Sigmoid colon (tissue), 7 donors: ENCODE data around the gene PLXNB2. TPM values are rescaled to one million over a fixed set of nuclear protein-coding genes. Genes with fewer than 3 reads are reported as not detected.
A peak's percentile ranks its signal among the peaks of the same experiment; 100 is the strongest.

Experiments
- DNase-seq: peaks from one replicate; pipeline ENCODE4 v3.0.0-alpha.2; 2019
- H3K27ac ChIP-seq, 4 donors: fragments of 200-600 bp; sonication (generic); one replicate each; pipeline ENCODE4 v1.5.1; 2016 to 2019; ENCODE audit warnings: mild to moderate bottlenecking in 1 of 4
- H3K27me3 ChIP-seq, 3 donors: fragments of 200-600 bp; sonication (generic); one replicate each; pipeline ENCODE4 v1.5.1; 2019; ENCODE audit warnings: mild to moderate bottlenecking in 1 of 3
- H3K36me3 ChIP-seq, 4 donors: fragments of 200-600 bp; sonication (generic); one replicate each; pipeline ENCODE4 v1.5.1; 2016 to 2019
- H3K4me1 ChIP-seq, 4 donors: fragments of 200-600 bp; sonication (generic); one replicate each; pipeline ENCODE4 v1.5.1; 2017 to 2019
- H3K4me3 ChIP-seq, 4 donors: fragments of 200-600 bp; sonication (generic); one replicate each; pipeline ENCODE4 v1.5.1; 2017 to 2019; ENCODE audit warnings: mild to moderate bottlenecking in 2 of 4, moderate library complexity in 1 of 4
- H3K9me3 ChIP-seq, 4 donors: fragments of 200-600 bp in 3 of 4; sonication (generic) in 3 of 4; one replicate each; pipeline versions ENCODE4 v1.5.1 to v1.6.1; 2013 to 2019
- EP300 ChIP-seq, 4 donors: sonication (generic); formaldehyde crosslinking; IDR thresholded peaks; one replicate each; pipeline ENCODE4 v1.6.1; 2017; ENCODE audit warnings: antibody characterized with exemption in 4 of 4
- POLR2A ChIP-seq, 2 donors: fragments of 450-650 bp; IDR thresholded peaks; one replicate each; pipeline ENCODE4 v1.6.1; 2016; ENCODE audit warnings: antibody characterized with exemption in 2 of 2, mild to moderate bottlenecking in 2 of 2, moderate library complexity in 2 of 2
- POLR2AphosphoS5 ChIP-seq, 4 donors: sonication (generic); formaldehyde crosslinking; IDR thresholded peaks; one replicate each; pipeline ENCODE4 v1.6.1; 2017; ENCODE audit warnings: antibody characterized with exemption in 4 of 4
- WGBS, 2 donors: extraction: QIAGEN DNeasy Blood & Tissue Kit; methylation state at CpG; one replicate each; pipeline ENCODE4 v1.1.7; 2013; 5-methylcytosine and 5-hydroxymethylcytosine counted together
- intact Hi-C: fragments of 100-400 bp; cut with DNase I; formaldehyde crosslinking; loops from one replicate; pipeline ENCODE4 v1.15.1; 2023
- polyA plus RNA-seq, 3 donors: library from polyadenylated mRNA; stranded (reverse); fragments of 200-250 nt; gene quantifications; one replicate each; pipeline ENCODE4 v1.2.3, GENCODE V29; 2013
- total RNA-seq, 4 donors: library from RNA; depleted of rRNA; stranded (reverse); fragments of >200 nt; gene quantifications; one replicate each; pipeline ENCODE4 v1.1.0, GENCODE V29; 2016
- TF ChIP-seq, protein P1 (sequence below), 4 experiments: fragments of 450-650 bp in 3 of 4; fragments of 200-600 bp in 1 of 4; IDR thresholded peaks; one replicate each; pipeline ENCODE4 v1.5.1; 2016 to 2019; ENCODE audit warnings: antibody characterized with exemption in 4 of 4, mild to moderate bottlenecking in 3 of 4, moderate library complexity in 2 of 4
- donor health status: healthy with polysubstance abuse.
- donor health status: Bipolar disorder and iron deficiency.
- donor health status: healthy.

The PLXNB2 gene
- total and polyA plus RNA-seq, 7 donors, result 18.6 to 150 (median 67.5) TPM

DNA sequence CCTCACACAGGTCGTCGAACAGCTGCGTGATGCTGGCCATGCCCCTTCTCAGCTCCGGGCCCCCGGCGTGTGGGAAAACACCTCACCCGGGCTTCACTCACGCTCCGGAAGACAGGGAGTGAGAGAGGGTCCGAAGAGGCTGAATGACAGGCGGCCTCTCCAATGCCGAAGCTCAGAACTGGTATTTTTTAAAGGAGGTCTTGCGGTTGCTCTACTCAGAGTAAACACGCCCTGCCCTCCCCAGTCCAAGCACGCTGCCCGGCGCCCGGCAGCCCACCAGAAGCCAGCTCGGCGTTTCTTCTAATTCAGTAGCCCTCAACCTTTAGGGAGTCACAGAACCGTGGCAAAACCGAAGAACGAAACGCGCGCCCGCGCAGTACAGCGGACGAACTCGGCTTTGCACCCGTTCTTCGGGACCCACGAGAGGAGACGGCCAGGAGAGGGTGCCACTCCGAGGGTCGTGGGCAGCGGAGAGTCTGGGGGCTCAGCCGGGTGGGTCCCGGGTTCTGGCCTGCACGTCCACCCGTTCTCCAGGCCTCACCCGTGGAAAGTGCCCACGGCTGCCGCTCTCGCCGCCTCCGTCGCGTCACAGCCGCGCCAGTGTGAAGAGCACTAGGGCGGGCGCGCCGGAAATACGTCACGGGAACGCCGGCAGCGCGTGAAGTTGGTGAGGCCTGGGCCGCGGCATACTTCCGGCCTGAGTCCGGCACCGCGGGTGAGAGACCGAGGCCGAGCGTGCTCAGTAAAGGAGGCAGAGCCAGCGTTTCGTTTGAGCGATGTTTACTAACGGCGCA is 62.8 kb downstream of the PLXNB2 start, which contains the start of gene TUBGCP6:
Gene TUBGCP6 (minus strand): TSS at position 604 of the 794 bp plus-strand sequence. CDS start 564 bp downstream, at position 40.
- DNase-seq, result peak; percentile 98
- intact Hi-C loops, result loop anchor here (5.0 kb wide), 3 partner anchors 263 to 383 kb away; partner anchors contain the start of genes ARSA, LMF2, NCAPH2 and SCO2
- Histone ChIP-seq H3K27me3 (no peaks in the 10 kb centered on the region), H3K27ac (peak within 1 kb of the TSS; percentile 92 to 97 (median 96)), H3K4me1 (peaks cover 3 to 67% (median 46%) of the 10 kb centered on the region in 4 donors), H3K9me3 (no peaks in the 10 kb centered on the region), H3K36me3 (peaks cover 5 to 20% (median 8%) of the 10 kb centered on the region in 4 donors), H3K4me3 (peak within 1 kb of the TSS; percentile 84 to 94 (median 89))
- TF ChIP-seq POLR2A (IDR thresholded peaks at IDR 0.05) (peak; percentile 83 to 87), POLR2AphosphoS5 (IDR thresholded peaks at IDR 0.05) (peak; percentile 94 to 98 (median 96)), EP300 (IDR thresholded peaks at IDR 0.05) (peak in 1 of 4 donors; percentile 73)
- TF ChIP-seq, protein P1, sequence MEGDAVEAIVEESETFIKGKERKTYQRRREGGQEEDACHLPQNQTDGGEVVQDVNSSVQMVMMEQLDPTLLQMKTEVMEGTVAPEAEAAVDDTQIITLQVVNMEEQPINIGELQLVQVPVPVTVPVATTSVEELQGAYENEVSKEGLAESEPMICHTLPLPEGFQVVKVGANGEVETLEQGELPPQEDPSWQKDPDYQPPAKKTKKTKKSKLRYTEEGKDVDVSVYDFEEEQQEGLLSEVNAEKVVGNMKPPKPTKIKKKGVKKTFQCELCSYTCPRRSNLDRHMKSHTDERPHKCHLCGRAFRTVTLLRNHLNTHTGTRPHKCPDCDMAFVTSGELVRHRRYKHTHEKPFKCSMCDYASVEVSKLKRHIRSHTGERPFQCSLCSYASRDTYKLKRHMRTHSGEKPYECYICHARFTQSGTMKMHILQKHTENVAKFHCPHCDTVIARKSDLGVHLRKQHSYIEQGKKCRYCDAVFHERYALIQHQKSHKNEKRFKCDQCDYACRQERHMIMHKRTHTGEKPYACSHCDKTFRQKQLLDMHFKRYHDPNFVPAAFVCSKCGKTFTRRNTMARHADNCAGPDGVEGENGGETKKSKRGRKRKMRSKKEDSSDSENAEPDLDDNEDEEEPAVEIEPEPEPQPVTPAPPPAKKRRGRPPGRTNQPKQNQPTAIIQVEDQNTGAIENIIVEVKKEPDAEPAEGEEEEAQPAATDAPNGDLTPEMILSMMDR (IDR thresholded peaks at IDR 0.05), result peak in 3 of 4 experiments; percentile 18 to 29 (median 21)
- WGBS, 2 donors, result 0% methylated on average over 76 of the region's 76 CpGs

DNA sequence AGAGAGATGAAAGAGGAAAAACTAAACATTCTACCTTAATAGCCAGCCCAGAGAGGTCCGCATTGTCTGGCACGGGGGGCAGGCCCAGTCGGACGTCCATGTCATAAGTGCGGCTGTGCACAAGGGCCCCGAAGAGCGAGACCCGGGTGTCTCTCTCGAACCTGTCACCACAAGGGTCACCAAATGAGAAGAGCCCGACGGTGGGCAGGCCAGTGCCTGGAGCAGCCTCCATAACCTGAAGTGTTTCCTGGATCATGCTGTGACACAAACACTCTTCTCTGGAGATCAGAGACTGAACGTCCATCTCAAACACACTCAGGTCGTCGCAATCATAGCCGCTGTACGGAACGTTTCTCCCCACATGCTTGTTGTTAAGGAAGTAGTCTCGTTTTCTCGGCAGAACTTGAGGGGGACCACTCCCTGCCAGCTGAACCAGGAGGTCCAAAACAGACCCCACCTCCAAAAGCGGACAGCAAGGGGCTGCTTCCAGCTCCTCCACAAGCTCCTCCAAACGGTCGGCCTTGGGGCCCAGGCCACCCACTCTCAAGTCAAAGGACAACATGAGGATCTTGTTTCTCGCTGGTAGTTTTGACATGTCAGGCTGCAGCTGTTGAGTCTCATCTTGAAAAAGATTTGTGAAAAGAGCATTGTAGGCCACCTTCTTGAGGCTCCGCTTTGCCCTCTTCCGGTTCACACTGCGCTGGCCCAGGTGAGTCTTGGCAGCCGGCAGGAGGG is 63.6 kb downstream of the PLXNB2 start:
- TF ChIP-seq, protein P1 (IDR thresholded peaks at IDR 0.05), result no peak
- TF ChIP-seq POLR2AphosphoS5 (IDR thresholded peaks at IDR 0.05), result no peak
- TF ChIP-seq POLR2A (IDR thresholded peaks at IDR 0.05), result no peak
- no peak for TF ChIP-seq EP300 (IDR thresholded peaks at IDR 0.05)

GRCh38 chr22:50242406-50242949 is 65.0 kb downstream of the PLXNB2 start:
- Histone ChIP-seq H3K4me3 (peak overlapping the region; percentile 84 to 94 (median 89)), H3K4me1 (peaks cover 3 to 54% (median 42%) of the 10 kb centered on the region in 4 donors), H3K36me3 (peaks cover 6 to 39% (median 14%) of the 10 kb centered on the region in 4 donors), H3K9me3 (no peaks in the 10 kb centered on the region), H3K27ac (peak overlapping the region in 1 of 4 donors; percentile 18), H3K27me3 (no peaks in the 10 kb centered on the region)
- TF ChIP-seq POLR2AphosphoS5 (IDR thresholded peaks at IDR 0.05), result no peak
- no peak for TF ChIP-seq EP300 (IDR thresholded peaks at IDR 0.05)
- TF ChIP-seq, protein P1 (IDR thresholded peaks at IDR 0.05), result no peak
- TF ChIP-seq POLR2A (IDR thresholded peaks at IDR 0.05), result no peak
- WGBS, 2 donors, result 70 to 72% methylated on average over 14 of the region's 14 CpGs
- intact Hi-C loops, result loop anchor here (5.0 kb wide), 2 partner anchors 265 to 385 kb away; partner anchors contain the start of genes ARSA, LMF2 and NCAPH2
- no peak for DNase-seq

More for the DNA sequence above, 63.6 kb downstream of the PLXNB2 start:
- 3 to 18% methylated on average over 27 of the region's 27 CpGs for WGBS, 2 donors
- intact Hi-C loops, result loop anchor here (5.0 kb wide), 2 partner anchors 263 to 383 kb away; partner anchors contain the start of genes ARSA, LMF2 and NCAPH2
- peaks cover 6 to 28% (median 14%) of the 10 kb centered on the region in 4 donors for H3K36me3 ChIP-seq
- no peaks in the 10 kb centered on the region for H3K9me3 ChIP-seq
- DNase-seq, result no peak
- peak overlapping the region; percentile 92 to 97 (median 96) for H3K27ac ChIP-seq
- H3K4me3 ChIP-seq, result peak overlapping the region; percentile 84 to 94 (median 89)
- peaks cover 3 to 60% (median 42%) of the 10 kb centered on the region in 4 donors for H3K4me1 ChIP-seq
- H3K27me3 ChIP-seq, result no peaks in the 10 kb centered on the region

DNA sequence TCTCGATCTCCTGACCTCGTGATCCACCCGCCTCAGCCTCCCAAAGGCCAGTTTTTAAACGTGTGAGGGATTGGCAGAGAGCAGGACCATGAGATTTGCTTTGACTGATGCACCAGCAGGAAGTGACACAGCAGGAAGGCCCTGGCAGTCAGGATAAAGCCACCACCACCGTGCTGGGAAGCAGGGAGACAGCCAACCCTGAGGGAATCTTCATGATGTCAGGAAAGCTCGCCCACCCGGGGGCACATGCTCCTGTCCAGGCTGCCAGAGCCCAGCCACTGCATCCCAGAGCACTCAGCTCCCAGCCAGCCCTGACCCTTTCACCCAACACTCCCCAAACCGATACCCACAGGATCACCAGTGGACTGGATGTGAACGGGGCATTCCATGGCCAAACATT is 68.7 kb downstream of the PLXNB2 start:
- H3K27ac ChIP-seq, result no peak overlapping the region
- no peaks in the 10 kb centered on the region for H3K9me3 ChIP-seq
- 87 to 90% methylated on average over 9 of the region's 9 CpGs for WGBS, 2 donors
- H3K27me3 ChIP-seq, result no peaks in the 10 kb centered on the region
- no peak overlapping the region for H3K4me3 ChIP-seq
- TF ChIP-seq EP300 (IDR thresholded peaks at IDR 0.05) (no peak), POLR2A (IDR thresholded peaks at IDR 0.05) (no peak), POLR2AphosphoS5 (IDR thresholded peaks at IDR 0.05) (no peak)
- TF ChIP-seq, protein P1 (IDR thresholded peaks at IDR 0.05), result no peak
- peaks cover 3 to 35% (median 28%) of the 10 kb centered on the region in 4 donors for H3K4me1 ChIP-seq
- intact Hi-C loops, result no loop called here
- DNase-seq, result no peak
- H3K36me3 ChIP-seq, result peaks cover 6 to 36% (median 12%) of the 10 kb centered on the region in 4 donors
